Testis (tissue), 3 donors: ENCODE measurements around the gene SIRPB2. TPM values are rescaled to one million over a fixed set of nuclear protein-coding genes. Genes with fewer than 3 reads are reported as not detected.

Source experiments
- DNase-seq: peaks from one replicate; pipeline ENCODE4 v3.0.0-alpha.2; 2019
- H3K27ac ChIP-seq, 2 donors: fragments of 200-600 bp; sonication (generic); one replicate each; pipeline ENCODE4 v1.5.1; 2019
- H3K27me3 ChIP-seq: fragments of 200-600 bp; sonication (generic); one replicate; pipeline ENCODE4 v1.5.1; 2019
- H3K36me3 ChIP-seq: fragments of 200-600 bp; sonication (generic); one replicate; pipeline ENCODE4 v1.5.1; 2017; ENCODE audit warnings: low read depth; ENCODE audit errors: missing control alignments
- H3K4me1 ChIP-seq: fragments of 200-600 bp; sonication (generic); one replicate; pipeline ENCODE4 v1.5.1; 2019
- H3K4me3 ChIP-seq, 2 donors: fragments of 200-600 bp; sonication (generic); one replicate each; pipeline ENCODE4 v1.5.1; 2017 to 2019
- H3K9me3 ChIP-seq: fragments of 200-600 bp; sonication (generic); one replicate; pipeline ENCODE4 v1.5.1; 2017
- CTCF ChIP-seq, 3 experiments: fragments of 450-650 bp in 2 of 3; fragments of 200-600 bp in 1 of 3; sonication (generic) in 1 of 3; IDR thresholded peaks; one replicate each; pipeline ENCODE4 v1.5.1; 2016 to 2019; ENCODE audit warnings: antibody characterized with exemption in 3 of 3, mild to moderate bottlenecking in 2 of 3, moderate library complexity in 1 of 3
- POLR2A ChIP-seq: fragments of 450-650 bp; IDR thresholded peaks from one replicate; pipeline ENCODE4 v1.6.1; 2017; ENCODE audit warnings: antibody characterized with exemption, mild to moderate bottlenecking, moderate library complexity
- WGBS, 2 donors: methylation state at CpG; one replicate each; pipeline ENCODE4 v1.1.5; 2018; 5-methylcytosine and 5-hydroxymethylcytosine counted together
- intact Hi-C: fragments of 100-400 bp; cut with DNase I; formaldehyde crosslinking; loops from one replicate; pipeline ENCODE4 v1.15.1; 2023; ENCODE audit warnings: low total_unique reads
- polyA plus RNA-seq: library from polyadenylated mRNA; stranded (reverse); fragments of 350-450 nt; fragmentation: Illumina TruSeq; extraction: RNeasy Lipid Tissue Mini Kit (QIAGEN cat#74804); gene quantifications from one replicate; pipeline ENCODE4 v1.2.3, GENCODE V29; 2014; ENCODE audit warnings: low read depth, low replicate concordance; ENCODE audit not compliant: insufficient read depth
- total RNA-seq, 2 donors: library from RNA; depleted of rRNA; stranded (reverse); fragments of >200 nt; gene quantifications; one replicate each; pipeline ENCODE4 v1.2.3, GENCODE V29; 2016

Gene SIRPB2
- total and polyA plus RNA-seq, 3 donors from 2014 or later, result 0.63 to 3.3 (median 1.5) TPM

- no peak for TF ChIP-seq POLR2A
- TF ChIP-seq CTCF (IDR thresholded peaks at IDR 0.05), result no peak
- no peak overlapping the region for H3K4me3 ChIP-seq
- intact Hi-C loops, result loop anchor here (10.0 kb wide), 1 partner anchor 120 kb away; no protein-coding TSS in a partner anchor
- no peaks in the 10 kb centered on the region for H3K27me3 ChIP-seq
- H3K36me3 ChIP-seq, result no peaks in the 10 kb centered on the region
- H3K27ac ChIP-seq, result no peak overlapping the region
- no peaks in the 10 kb centered on the region for H3K9me3 ChIP-seq
- WGBS, 2 donors, result 73 to 82% methylated on average over 2 of the region's 2 CpGs
- no peaks in the 10 kb centered on the region for H3K4me1 ChIP-seq
- no peak for DNase-seq
Measured at GRCh38 chr20:1434571-1435336, 56.5 kb downstream of the SIRPB2 start.

- DNase-seq, result no peak
- no peak overlapping the region for H3K4me3 ChIP-seq
- H3K36me3 ChIP-seq, result no peaks in the 10 kb centered on the region
- no peaks in the 10 kb centered on the region for H3K9me3 ChIP-seq
- intact Hi-C loops, result loop anchor here (10.0 kb wide), 1 partner anchor 116 kb away; no protein-coding TSS in a partner anchor
- no peak for TF ChIP-seq POLR2A
- TF ChIP-seq CTCF (IDR thresholded peaks at IDR 0.05), result no peak
- no peaks in the 10 kb centered on the region for H3K27me3 ChIP-seq
- H3K27ac ChIP-seq, result no peak overlapping the region
- 42 to 55% methylated on average over 1 of the region's 1 CpG for WGBS, 2 donors
- H3K4me1 ChIP-seq, result no peaks in the 10 kb centered on the region
Measured at GRCh38 chr20:1431158-1431557, 60.1 kb downstream of the SIRPB2 start.

- H3K27ac ChIP-seq, result no peak overlapping the region
- H3K36me3 ChIP-seq, result no peaks in the 10 kb centered on the region
- 38 to 55% methylated on average over 1 of the region's 1 CpG for WGBS, 2 donors
- no peaks in the 10 kb centered on the region for H3K27me3 ChIP-seq
- no peaks in the 10 kb centered on the region for H3K4me1 ChIP-seq
- DNase-seq, result no peak
- intact Hi-C loops, result loop anchor here (10.0 kb wide), 1 partner anchor 115 kb away; no protein-coding TSS in a partner anchor
- no peak overlapping the region for H3K4me3 ChIP-seq
- H3K9me3 ChIP-seq, result no peaks in the 10 kb centered on the region
- TF ChIP-seq CTCF (IDR thresholded peaks at IDR 0.05) (no peak), POLR2A (no peak)
Measured at GRCh38 chr20:1430004-1430451, 61.2 kb downstream of the SIRPB2 start.

GRCh38 chr20:1429143-1429728 lies 62.0 kb downstream of the SIRPB2 start:
- no peak for TF ChIP-seq POLR2A
- TF ChIP-seq CTCF (IDR thresholded peaks at IDR 0.05), result no peak
- no peak for DNase-seq
- Histone ChIP-seq H3K27ac (no peak overlapping the region), H3K9me3 (no peaks in the 10 kb centered on the region), H3K27me3 (no peaks in the 10 kb centered on the region), H3K4me3 (no peak overlapping the region), H3K4me1 (no peaks in the 10 kb centered on the region), H3K36me3 (no peaks in the 10 kb centered on the region)
- intact Hi-C loops, result no loop called here
- 86 to 87% methylated on average over 4 of the region's 4 CpGs for WGBS, 2 donors
